Activated CD8-positive, alpha-beta T cell treated with anti-CD3 and anti-CD28 coated beads for 36 hours (primary cell): ENCODE results near the gene ALG8. TPM values are rescaled to one million over a fixed set of nuclear protein-coding genes. Genes with fewer than 3 reads are reported as not detected.

Experiments used
- ATAC-seq: fragments of 200-7000 bp; cut with Tn5 transposase; one replicate; pipeline ENCODE4 v1.10.0; 2021; ENCODE audit warnings: mild to moderate bottlenecking, moderate library complexity
- CTCF ChIA-PET: fragments of 350-600 bp; sonication (Branson Sonifier 250); formaldehyde crosslinking; loops from one replicate; lab custom pipeline; 2021; ENCODE audit warnings: antibody characterized with exemption; lab: Charles Lee
- POLR2A ChIA-PET: fragments of 350-600 bp; sonication (Branson Sonifier 250); formaldehyde crosslinking; loops from one replicate; lab custom pipeline; 2021; ENCODE audit warnings: antibody characterized with exemption; lab: Charles Lee
- DNase-seq: peaks from one replicate; pipeline ENCODE4 v3.0.0-alpha.2; 2020
- H3K27ac Mint-ChIP-seq: one replicate; pipeline ENCODE4 v1.8.0; 2021; ENCODE audit warnings: mild to moderate bottlenecking, mixed read lengths
- H3K27me3 Mint-ChIP-seq: one replicate; pipeline ENCODE4 v1.8.0; 2021; ENCODE audit warnings: mixed read lengths
- H3K36me3 Mint-ChIP-seq: one replicate; pipeline ENCODE4 v1.8.0; 2021; ENCODE audit warnings: low read depth, mixed read lengths
- H3K4me1 Mint-ChIP-seq: one replicate; pipeline ENCODE4 v1.8.0; 2021; ENCODE audit warnings: low read depth, mixed read lengths
- H3K4me3 Mint-ChIP-seq: one replicate; pipeline ENCODE4 v1.8.0; 2021; ENCODE audit warnings: mild to moderate bottlenecking, moderate library complexity, mixed read lengths
- H3K9me3 Mint-ChIP-seq: one replicate; pipeline ENCODE4 v1.8.0; 2021; ENCODE audit warnings: mixed read lengths
- intact Hi-C: fragments of 100-400 bp; cut with micrococcal nuclease; formaldehyde crosslinking; loops from one replicate; pipeline ENCODE4 v1.10.0; 2022
- total RNA-seq, 2 experiments: library from RNA; stranded (reverse); gene quantifications; one replicate each; pipeline ENCODE4 v1.2.3, GENCODE V29; 2021
- TF ChIP-seq, protein P1 (sequence below): fragments of 200-600 bp; IDR thresholded peaks from one replicate; pipeline ENCODE4 v1.8.0; 2022; ENCODE audit warnings: antibody characterized with exemption, mild to moderate bottlenecking

ALG8 gene
- total RNA-seq, 2 experiments from 2014 or later, result 45.5 to 47.7 TPM

DNA sequence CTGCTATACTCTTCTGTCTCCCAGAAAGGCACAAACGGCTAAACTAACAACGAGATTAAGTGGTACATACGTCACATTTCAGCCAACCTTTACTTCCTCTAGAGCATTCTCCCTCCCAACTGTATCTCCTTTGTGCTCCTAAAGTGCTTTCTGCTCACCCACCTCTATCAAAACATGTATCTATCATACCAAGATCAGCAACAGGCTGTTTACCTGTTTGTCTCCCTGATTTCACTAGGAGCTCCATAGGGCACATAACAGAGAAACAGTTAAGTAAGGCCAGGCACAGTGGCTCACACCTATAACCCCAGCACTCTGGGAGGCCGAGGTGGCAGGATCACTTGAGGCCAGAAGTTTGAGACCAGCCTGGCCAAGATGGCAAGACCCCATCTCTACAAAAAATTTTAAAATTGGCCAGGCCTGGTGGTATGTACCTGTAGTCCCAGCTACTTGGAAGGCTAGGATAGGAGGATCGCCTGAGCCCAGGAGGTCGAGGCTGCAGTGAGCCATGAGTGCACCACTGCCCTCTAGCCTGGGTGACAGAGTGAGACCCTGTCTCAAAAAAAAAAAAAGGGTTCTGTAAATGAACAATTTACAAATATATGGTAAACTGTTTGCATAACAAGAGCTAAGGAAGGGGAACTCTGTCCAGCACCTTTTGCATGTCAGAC lies 62.6 kb downstream of the ALG8 start:
- H3K27me3 Mint-ChIP-seq, result no peaks in the 10 kb centered on the region
- peaks cover 45% of the 10 kb centered on the region for H3K4me1 Mint-ChIP-seq
- no peak overlapping the region for H3K4me3 Mint-ChIP-seq
- ChIA-PET CTCF (interaction anchor here (1.4 to 1.7 kb wide), 3 partner anchors 8 to 82 kb away, joined by 3 to 7 read pairs (median 6); partner anchors contain the start of gene INTS4), POLR2A (interaction anchor here (1.0 to 3.3 kb wide), 3 partner anchors 8 to 112 kb away, joined by 3 to 15 read pairs (median 8); partner anchors contain the start of genes ALG8, KCTD21 and USP35)
- ATAC-seq, result no peak
- H3K36me3 Mint-ChIP-seq, result peaks cover 22% of the 10 kb centered on the region
- TF ChIP-seq, protein P1, sequence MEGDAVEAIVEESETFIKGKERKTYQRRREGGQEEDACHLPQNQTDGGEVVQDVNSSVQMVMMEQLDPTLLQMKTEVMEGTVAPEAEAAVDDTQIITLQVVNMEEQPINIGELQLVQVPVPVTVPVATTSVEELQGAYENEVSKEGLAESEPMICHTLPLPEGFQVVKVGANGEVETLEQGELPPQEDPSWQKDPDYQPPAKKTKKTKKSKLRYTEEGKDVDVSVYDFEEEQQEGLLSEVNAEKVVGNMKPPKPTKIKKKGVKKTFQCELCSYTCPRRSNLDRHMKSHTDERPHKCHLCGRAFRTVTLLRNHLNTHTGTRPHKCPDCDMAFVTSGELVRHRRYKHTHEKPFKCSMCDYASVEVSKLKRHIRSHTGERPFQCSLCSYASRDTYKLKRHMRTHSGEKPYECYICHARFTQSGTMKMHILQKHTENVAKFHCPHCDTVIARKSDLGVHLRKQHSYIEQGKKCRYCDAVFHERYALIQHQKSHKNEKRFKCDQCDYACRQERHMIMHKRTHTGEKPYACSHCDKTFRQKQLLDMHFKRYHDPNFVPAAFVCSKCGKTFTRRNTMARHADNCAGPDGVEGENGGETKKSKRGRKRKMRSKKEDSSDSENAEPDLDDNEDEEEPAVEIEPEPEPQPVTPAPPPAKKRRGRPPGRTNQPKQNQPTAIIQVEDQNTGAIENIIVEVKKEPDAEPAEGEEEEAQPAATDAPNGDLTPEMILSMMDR, result no peak
- intact Hi-C loops, result no loop called here
- peak overlapping the region; percentile 0 for H3K27ac Mint-ChIP-seq
- H3K9me3 Mint-ChIP-seq, result no peaks in the 10 kb centered on the region
- DNase-seq, result no peak

DNA sequence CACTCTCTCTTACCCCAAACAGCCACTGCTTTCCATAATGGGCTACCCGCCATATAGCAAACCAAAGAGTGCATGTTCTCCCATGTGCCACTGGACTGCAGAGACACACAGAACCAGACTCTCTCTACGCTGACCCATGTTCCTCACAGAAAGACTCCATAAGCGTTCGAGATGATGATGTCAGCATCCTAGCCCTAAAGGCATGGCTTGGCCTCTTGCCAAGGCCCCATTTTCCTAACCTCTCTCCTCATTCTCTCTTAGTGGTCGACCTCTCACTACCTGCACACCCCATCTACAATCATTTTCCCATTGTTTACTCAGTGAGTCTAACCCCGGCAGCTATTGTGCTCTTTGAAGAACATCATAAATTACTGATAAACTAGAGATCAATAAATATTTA lies 64.7 kb downstream of the ALG8 start:
- peaks cover 30% of the 10 kb centered on the region for H3K4me1 Mint-ChIP-seq
- H3K27ac Mint-ChIP-seq, result no peak overlapping the region
- no peak for DNase-seq
- no peaks in the 10 kb centered on the region for H3K9me3 Mint-ChIP-seq
- H3K4me3 Mint-ChIP-seq, result no peak overlapping the region
- ChIA-PET POLR2A (no interaction called here), CTCF (no interaction called here)
- no peaks in the 10 kb centered on the region for H3K27me3 Mint-ChIP-seq
- ATAC-seq, result no peak
- TF ChIP-seq, protein P1, result no peak
- intact Hi-C loops, result no loop called here
- H3K36me3 Mint-ChIP-seq, result peaks cover 30% of the 10 kb centered on the region

DNA sequence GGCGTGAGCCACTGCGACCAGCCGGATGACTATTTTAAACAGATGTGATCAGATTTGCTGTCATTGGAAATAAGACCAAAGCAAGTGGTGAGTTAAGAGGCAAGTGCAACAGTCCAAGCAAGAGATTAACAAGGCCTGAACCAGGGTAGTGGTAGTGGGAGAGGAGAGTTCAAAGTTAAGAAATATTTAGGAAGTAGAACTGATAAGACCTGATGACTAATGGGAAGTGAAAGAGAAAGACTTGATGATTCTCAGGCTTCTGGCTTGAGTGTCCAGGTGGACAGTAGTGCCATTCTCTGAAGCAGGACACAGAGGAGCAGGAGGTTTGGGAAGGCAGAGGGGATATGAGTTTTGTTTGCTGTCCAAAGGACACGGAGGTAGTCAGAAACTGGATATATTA lies 67.0 kb downstream of the ALG8 start:
- POLR2A ChIA-PET, result no interaction called here
- no peak for DNase-seq
- peaks cover 37% of the 10 kb centered on the region for H3K36me3 Mint-ChIP-seq
- no peak overlapping the region for H3K4me3 Mint-ChIP-seq
- intact Hi-C loops, result no loop called here
- TF ChIP-seq, protein P1, result no peak
- ATAC-seq, result no peak
- peaks cover 20% of the 10 kb centered on the region for H3K4me1 Mint-ChIP-seq
- peak overlapping the region; percentile 3 for H3K27ac Mint-ChIP-seq
- H3K27me3 Mint-ChIP-seq, result no peaks in the 10 kb centered on the region
- CTCF ChIA-PET, result interaction anchor here (2.1 kb wide), 1 partner anchor 26 kb away, joined by 11 read pairs; no protein-coding TSS in a partner anchor
- H3K9me3 Mint-ChIP-seq, result no peaks in the 10 kb centered on the region

DNA sequence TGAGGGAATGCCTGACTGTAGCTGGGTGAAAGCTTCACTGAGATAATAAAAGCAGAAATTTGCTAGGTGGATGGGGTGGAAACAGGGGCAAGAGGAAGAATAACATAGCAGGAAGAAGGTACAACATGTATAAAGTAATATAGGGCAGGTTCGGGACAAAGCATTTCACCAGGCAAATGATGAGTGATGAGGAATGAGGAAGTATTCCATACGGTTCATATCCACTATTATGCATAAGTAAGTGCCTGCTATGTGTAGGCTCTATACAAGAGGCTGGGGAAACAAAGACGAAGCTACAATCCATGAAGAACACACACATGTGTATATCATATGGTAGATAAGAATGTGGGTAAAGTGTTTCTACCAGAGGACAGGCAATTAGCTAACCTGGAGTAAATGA lies 67.7 kb downstream of the ALG8 start:
- ATAC-seq (no peak), DNase-seq (no peak)
- TF ChIP-seq, protein P1, result no peak
- Mint-ChIP-seq H3K4me1 (peaks cover 16% of the 10 kb centered on the region), H3K9me3 (no peaks in the 10 kb centered on the region), H3K27me3 (no peaks in the 10 kb centered on the region), H3K4me3 (no peak overlapping the region), H3K27ac (peak overlapping the region; percentile 30), H3K36me3 (peaks cover 38% of the 10 kb centered on the region)
- intact Hi-C loops, result no loop called here
- POLR2A ChIA-PET, result interaction anchor here (0.6 kb wide), 1 partner anchor 261 kb away, joined by 3 read pairs; no protein-coding TSS in a partner anchor
- CTCF ChIA-PET, result interaction anchor here (2.1 kb wide), 1 partner anchor 26 kb away, joined by 11 read pairs; no protein-coding TSS in a partner anchor

DNA sequence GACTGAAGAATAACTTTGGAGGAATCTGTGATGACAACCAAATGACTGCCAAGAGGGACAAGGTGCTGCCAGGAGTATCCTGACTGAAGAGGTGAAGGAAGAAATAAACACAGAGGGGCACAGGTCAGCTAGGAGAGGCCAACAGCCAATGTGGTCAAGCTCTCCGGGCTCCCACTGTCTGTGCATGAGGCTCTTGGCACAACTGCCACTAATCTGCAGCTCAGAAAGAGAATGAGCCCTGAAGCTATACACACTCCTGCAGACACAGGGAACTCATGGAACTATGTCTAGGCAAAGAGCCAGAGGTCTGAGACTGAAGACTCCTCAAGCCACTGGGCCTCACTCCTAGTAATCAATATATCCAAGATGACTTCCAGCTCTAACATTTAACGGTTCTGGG lies 68.8 kb downstream of the ALG8 start:
- no peak overlapping the region for H3K27ac Mint-ChIP-seq
- DNase-seq (no peak), ATAC-seq (no peak)
- H3K36me3 Mint-ChIP-seq, result peaks cover 37% of the 10 kb centered on the region
- ChIA-PET POLR2A (interaction anchor here (1.1 kb wide), 1 partner anchor 9 kb away, joined by 4 read pairs; the partner anchor contains the start of gene NDUFC2), CTCF (interaction anchor here (2.1 kb wide), 1 partner anchor 25 kb away, joined by 11 read pairs; no protein-coding TSS in a partner anchor)
- TF ChIP-seq, protein P1, result no peak
- no peaks in the 10 kb centered on the region for H3K27me3 Mint-ChIP-seq
- H3K4me1 Mint-ChIP-seq, result peaks cover 10% of the 10 kb centered on the region
- no peak overlapping the region for H3K4me3 Mint-ChIP-seq
- intact Hi-C loops, result no loop called here
- no peaks in the 10 kb centered on the region for H3K9me3 Mint-ChIP-seq
